Body of pancreas (tissue), 4 donors: Measurements from ENCODE around the gene MUC5B. TPM values are rescaled to one million over a fixed set of nuclear protein-coding genes. Genes with fewer than 3 reads are reported as not detected.
A peak's percentile ranks its signal among the peaks of the same experiment; 100 is the strongest.

Experiments used
- ATAC-seq: fragments of 150-250 bp; one replicate; pipeline ENCODE4 v1.9.1; 2016
- DNase-seq, 4 donors: peaks; one replicate each; pipeline ENCODE4 v3.0.0-alpha.2; 2019
- H3K27ac ChIP-seq, 4 donors: fragments of 200-600 bp; sonication (generic); 1 replicate in 3 of 4; 2 replicates in 1 of 4; pipeline versions ENCODE4 v1.5.1 to v1.6.1; 2016 to 2019; ENCODE audit warnings: mild to moderate bottlenecking in 1 of 4, mixed read lengths in 1 of 4, moderate library complexity in 1 of 4
- H3K27me3 ChIP-seq, 2 donors: fragments of 200-600 bp; sonication (generic); one replicate each; pipeline ENCODE4 v1.6.0; 2016; ENCODE audit warnings: mild to moderate bottlenecking in 1 of 2
- H3K36me3 ChIP-seq, 2 donors: fragments of 200-600 bp; sonication (generic); replicated peaks in 1 of 2; 2 replicates each; pipeline ENCODE4 v1.5.1; 2016; ENCODE audit warnings: low read depth in 2 of 2; ENCODE audit not compliant: insufficient read depth in 1 of 2
- H3K4me1 ChIP-seq: fragments of 200-600 bp; sonication (generic); one replicate; pipeline ENCODE4 v1.6.0; 2016
- H3K4me3 ChIP-seq, 2 donors: fragments of 200-600 bp; sonication (generic); 1 replicate in 1 of 2; 2 replicates in 1 of 2; pipeline ENCODE4 v1.5.1; 2016 to 2019
- H3K9me3 ChIP-seq, 3 donors: fragments of 200-600 bp; sonication (generic); 1 replicate in 2 of 3; 2 replicates in 1 of 3; pipeline ENCODE4 v1.5.1; 2016
- CTCF ChIP-seq, 7 experiments: fragments of 450-650 bp in 4 of 7; fragments of 200-600 bp in 3 of 7; sonication (generic) in 3 of 7; IDR thresholded peaks; one replicate each; pipeline ENCODE4 v1.5.1; 2016 to 2019; ENCODE audit warnings: antibody characterized with exemption in 7 of 7
- POLR2A ChIP-seq, 3 donors: fragments of 450-650 bp; IDR thresholded peaks; one replicate each; pipeline ENCODE4 v1.6.1; 2016; ENCODE audit warnings: antibody characterized with exemption in 3 of 3, mild to moderate bottlenecking in 2 of 3
- WGBS, 2 donors: methylation state at CpG; one replicate each; pipeline ENCODE4 v1.1.5; 2017; 5-methylcytosine and 5-hydroxymethylcytosine counted together
- intact Hi-C: fragments of 100-400 bp; cut with DNase I; formaldehyde crosslinking; loops from one replicate; pipeline ENCODE4 v1.15.1; 2023
- total RNA-seq, 2 donors: library from RNA; depleted of rRNA; stranded (reverse); fragments of >200 nt; gene quantifications; one replicate each; pipeline ENCODE4 v1.1.0, GENCODE V29; 2016

The MUC5B gene
- total RNA-seq, 2 donors from 2014 or later, result 4.6 to 11.4 TPM

- no peaks in the 10 kb centered on the region for H3K4me1 ChIP-seq
- no peak overlapping the region for H3K27ac ChIP-seq
- DNase-seq (peak in 1 of 4 donors; percentile 4), ATAC-seq (no peak)
- intact Hi-C loops, result no loop called here
- no peak overlapping the region for H3K4me3 ChIP-seq
- TF ChIP-seq CTCF (IDR thresholded peaks at IDR 0.05), result no peak
- no peak for TF ChIP-seq POLR2A (IDR thresholded peaks at IDR 0.05)
- H3K36me3 ChIP-seq, result no peaks in the 10 kb centered on the region
- H3K27me3 ChIP-seq, result peaks cover 0 to 19% of the 10 kb centered on the region in 2 donors
- 71 to 74% methylated on average over 1 to 5 of the region's 5 CpGs for WGBS, 2 donors
- H3K9me3 ChIP-seq, result no peaks in the 10 kb centered on the region
Observed at GRCh38 chr11:1230121-1230455, 7.2 kb downstream of the MUC5B start.

GRCh38 chr11:1230456-1231395 is 7.9 kb downstream of the MUC5B start:
- no peak for TF ChIP-seq POLR2A (IDR thresholded peaks at IDR 0.05)
- TF ChIP-seq CTCF (IDR thresholded peaks at IDR 0.05), result no peak
- Histone ChIP-seq H3K27ac (no peak overlapping the region), H3K9me3 (no peaks in the 10 kb centered on the region), H3K4me1 (no peaks in the 10 kb centered on the region), H3K36me3 (no peaks in the 10 kb centered on the region), H3K4me3 (no peak overlapping the region), H3K27me3 (peaks cover 0 to 19% of the 10 kb centered on the region in 2 donors)
- peak in 2 of 4 donors; percentile 4 to 11 for DNase-seq
- intact Hi-C loops, result no loop called here
- WGBS, 2 donors, result 22 to 66% methylated on average over 4 to 35 of the region's 45 CpGs
- no peak for ATAC-seq

- peak in 2 of 4 donors; percentile 4 to 7 for DNase-seq
- WGBS, 2 donors, result 60% methylated on average over 14 of the region's 22 CpGs; no CpG with 5 or more reads in 1 of the 2 donors
- no peaks in the 10 kb centered on the region for H3K36me3 ChIP-seq
Observed at GRCh38 chr11:1231396-1232020, 8.6 kb downstream of the MUC5B start.

GRCh38 chr11:1232021-1232882 is 9.4 kb downstream of the MUC5B start:
- DNase-seq (peak in 2 of 4 donors; percentile 5 to 6), ATAC-seq (no peak)
- H3K9me3 ChIP-seq, result no peaks in the 10 kb centered on the region
- WGBS, 2 donors, result 78 to 79% methylated on average over 16 to 40 of the region's 46 CpGs
- no peaks in the 10 kb centered on the region for H3K4me1 ChIP-seq
- H3K36me3 ChIP-seq, result no peaks in the 10 kb centered on the region
- peaks cover 0 to 16% of the 10 kb centered on the region in 2 donors for H3K27me3 ChIP-seq
- intact Hi-C loops, result no loop called here
- TF ChIP-seq CTCF (IDR thresholded peaks at IDR 0.05) (no peak), POLR2A (IDR thresholded peaks at IDR 0.05) (no peak)
- no peak overlapping the region for H3K27ac ChIP-seq
- H3K4me3 ChIP-seq, result no peak overlapping the region

More at GRCh38 chr11:1231396-1232020, 8.6 kb downstream of the MUC5B start:
- intact Hi-C loops, result no loop called here
- no peaks in the 10 kb centered on the region for H3K4me1 ChIP-seq
- peaks cover 0 to 17% of the 10 kb centered on the region in 2 donors for H3K27me3 ChIP-seq
- H3K4me3 ChIP-seq, result no peak overlapping the region
- no peaks in the 10 kb centered on the region for H3K9me3 ChIP-seq
- H3K27ac ChIP-seq, result no peak overlapping the region
- TF ChIP-seq POLR2A (IDR thresholded peaks at IDR 0.05) (no peak), CTCF (IDR thresholded peaks at IDR 0.05) (no peak)
- ATAC-seq, result no peak
